ENCODE data around the gene ZNF660.
"Not testable (repeated sequence)": the region's sequence is repeated elsewhere in the genome, so short reads cannot be mapped to it uniquely, and the experiment has no call there.

Gene ZNF660

GRCh38 chr3:44584646-44585501 is at the start of gene ZNF660:
Gene ZNF660, plus strand, starts transcription at chr3:44584964. Its CDS starts 9,230 bp downstream, at chr3:44594194.
- DNase-seq (ENCODE audit: low read depth, low spot score): peak; percentile 95

- no peak for DNase-seq (ENCODE audit: low read depth, low spot score)
Measured at GRCh38 chr3:44535364-44535763, 49.4 kb upstream of the ZNF660 start.

- DNase-seq (ENCODE audit: low read depth, low spot score): not testable (repeated sequence)
Measured at GRCh38 chr3:44544811-44545210, 40.0 kb upstream of the ZNF660 start.

DNA sequence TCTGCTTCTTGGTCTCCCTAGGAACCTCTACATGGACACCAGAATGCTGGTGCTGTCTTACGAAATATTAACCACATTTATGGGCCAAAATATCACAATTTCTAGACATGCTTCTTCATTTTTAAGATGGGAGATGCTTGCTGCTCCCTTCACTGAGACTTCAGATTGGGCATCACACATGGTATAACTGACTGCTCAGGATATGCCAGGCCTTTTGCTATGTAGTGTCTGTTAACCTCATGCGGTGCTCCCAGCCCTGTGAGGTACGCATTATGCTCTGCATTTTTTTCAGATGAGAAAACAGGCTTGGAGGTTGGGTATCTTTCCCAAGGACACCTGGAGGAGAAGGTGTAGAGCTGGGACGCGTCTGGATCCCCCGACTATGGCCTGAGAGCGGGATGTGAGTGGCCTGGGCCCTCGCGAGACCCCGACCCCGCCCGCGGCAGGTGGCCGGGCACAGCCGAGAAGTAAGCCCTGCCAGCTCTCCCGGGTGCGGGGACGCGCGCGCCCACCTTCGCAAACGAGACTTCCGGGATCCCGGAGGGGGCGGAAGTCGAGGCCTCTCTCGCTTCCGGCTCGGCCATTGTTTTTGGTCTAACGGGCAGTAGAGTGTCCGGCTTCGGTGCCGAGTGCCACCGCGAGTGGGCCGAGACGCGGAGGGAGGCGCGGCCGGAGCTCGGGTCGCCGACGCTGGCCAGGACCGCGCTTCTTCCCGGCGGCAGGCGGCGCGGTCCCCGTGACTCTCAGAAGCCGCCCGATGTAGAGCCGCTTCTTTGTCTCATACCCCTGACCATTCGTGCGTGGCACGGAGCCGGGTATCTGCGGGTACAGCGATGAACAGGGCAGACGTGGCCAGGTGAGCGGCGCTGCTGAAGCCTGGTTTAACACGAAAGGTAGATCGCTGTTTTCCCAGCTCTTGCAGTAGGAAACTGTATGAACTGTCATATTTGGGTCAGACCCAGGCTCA is 29.9 kb upstream of the ZNF660 start, which contains the start of gene ZKSCAN7:
ZKSCAN7 (plus strand) TSS at position 568 of the 967 bp plus-strand sequence. CDS start 1,855 bp downstream, outside the sequence.
- peak; percentile 83 for DNase-seq (ENCODE audit: low read depth, low spot score)

GRCh38 chr3:44555723-44556122 is 29.0 kb upstream of the ZNF660 start:
- peak; percentile 30 for DNase-seq (ENCODE audit: low read depth, low spot score)

DNA sequence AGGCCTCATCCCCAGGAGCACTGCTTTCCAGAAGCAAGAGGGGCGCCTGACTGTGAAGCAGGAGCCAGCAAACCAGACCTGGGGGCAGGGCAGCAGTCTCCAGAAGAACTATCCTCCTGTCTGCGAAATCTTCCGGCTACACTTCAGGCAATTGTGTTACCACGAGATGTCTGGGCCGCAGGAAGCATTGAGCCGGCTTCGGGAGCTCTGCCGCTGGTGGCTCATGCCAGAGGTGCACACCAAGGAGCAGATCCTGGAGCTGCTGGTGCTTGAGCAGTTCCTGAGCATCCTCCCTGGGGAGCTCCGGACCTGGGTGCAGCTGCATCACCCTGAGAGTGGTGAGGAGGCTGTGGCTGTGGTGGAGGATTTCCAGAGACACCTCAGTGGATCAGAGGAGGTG is 27.7 kb upstream of the ZNF660 start:
- no peak for DNase-seq (ENCODE audit: low read depth, low spot score)

DNA sequence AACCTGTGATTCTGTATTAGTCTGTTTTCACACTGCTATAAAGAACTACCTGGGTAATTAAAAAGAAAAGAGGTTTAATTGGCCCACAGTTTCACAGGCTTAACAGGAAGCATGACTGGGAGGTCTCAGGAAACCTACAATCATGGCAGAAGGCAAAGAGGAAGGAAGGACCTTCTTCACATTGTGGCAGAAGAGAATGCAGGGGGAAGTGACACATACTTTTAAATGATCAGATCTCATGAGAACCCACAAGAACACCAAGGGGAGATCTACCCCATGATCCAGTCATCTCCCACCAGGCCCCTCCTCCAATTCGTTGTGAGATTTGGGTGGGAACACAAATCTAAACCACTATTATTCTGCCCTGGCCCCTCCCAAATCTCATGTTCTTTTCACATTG is 23.7 kb upstream of the ZNF660 start:
- no peak for DNase-seq (ENCODE audit: low read depth, low spot score)

- no peak for DNase-seq (ENCODE audit: low read depth, low spot score)
Measured at GRCh38 chr3:44562147-44562546, 22.6 kb upstream of the ZNF660 start.

DNA sequence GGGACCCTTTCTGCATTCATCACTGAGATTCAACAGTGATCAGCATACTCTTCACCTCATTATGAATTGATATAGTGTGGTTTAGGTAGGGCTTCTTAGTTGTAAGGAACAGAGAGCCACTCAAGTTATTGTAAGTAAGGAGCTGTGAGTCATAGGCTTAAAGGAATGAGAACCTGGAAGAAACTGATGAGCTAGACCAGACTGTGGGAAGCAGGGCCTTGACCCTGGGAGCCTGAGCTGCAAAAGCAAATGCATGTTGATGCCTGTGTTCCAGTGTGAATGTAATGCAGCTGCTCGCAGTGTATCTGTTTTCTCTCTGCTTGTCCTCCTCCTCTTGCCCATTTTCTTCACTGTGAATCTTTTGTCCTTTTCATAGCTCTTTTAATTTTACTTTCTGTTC is 16.2 kb upstream of the ZNF660 start:
- peak; percentile 36 for DNase-seq (ENCODE audit: low read depth, low spot score)

- no peak for DNase-seq (ENCODE audit: low read depth, low spot score)
Measured at GRCh38 chr3:44571024-44571423, 13.7 kb upstream of the ZNF660 start.

- DNase-seq (ENCODE audit: low read depth, low spot score): no peak
Measured at GRCh38 chr3:44576613-44577012, 8.2 kb upstream of the ZNF660 start.

DNA sequence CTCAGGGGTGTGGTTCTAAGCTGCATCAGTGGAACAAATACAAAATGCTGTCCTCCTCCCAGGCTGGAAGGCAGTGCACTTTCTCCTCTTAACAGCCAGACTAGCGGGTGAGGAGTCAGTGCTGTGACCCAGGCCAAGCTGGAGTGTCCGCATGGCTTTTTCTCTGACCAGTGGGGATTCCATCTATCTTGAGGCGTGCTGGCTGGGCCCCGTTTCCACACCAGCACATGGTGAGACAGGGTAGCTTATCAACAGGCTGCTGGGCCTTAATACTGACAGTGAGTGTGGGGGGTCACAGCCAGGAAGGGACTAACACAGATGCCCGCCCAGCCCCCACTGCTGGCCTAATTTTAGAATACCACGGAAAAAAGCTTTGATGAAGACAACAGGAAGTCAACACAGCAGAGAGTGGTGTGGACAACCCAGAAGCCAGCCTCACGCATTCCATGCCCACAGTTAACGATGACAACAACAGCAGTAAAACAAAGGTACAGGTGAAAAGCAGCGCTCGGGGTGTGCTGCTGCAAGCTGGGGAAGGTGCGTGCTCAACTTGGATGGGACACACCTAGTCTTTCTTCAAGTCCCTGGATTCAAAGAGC is 7.3 kb upstream of the ZNF660 start:
- DNase-seq (ENCODE audit: low read depth, low spot score): not testable (repeated sequence)

DNA sequence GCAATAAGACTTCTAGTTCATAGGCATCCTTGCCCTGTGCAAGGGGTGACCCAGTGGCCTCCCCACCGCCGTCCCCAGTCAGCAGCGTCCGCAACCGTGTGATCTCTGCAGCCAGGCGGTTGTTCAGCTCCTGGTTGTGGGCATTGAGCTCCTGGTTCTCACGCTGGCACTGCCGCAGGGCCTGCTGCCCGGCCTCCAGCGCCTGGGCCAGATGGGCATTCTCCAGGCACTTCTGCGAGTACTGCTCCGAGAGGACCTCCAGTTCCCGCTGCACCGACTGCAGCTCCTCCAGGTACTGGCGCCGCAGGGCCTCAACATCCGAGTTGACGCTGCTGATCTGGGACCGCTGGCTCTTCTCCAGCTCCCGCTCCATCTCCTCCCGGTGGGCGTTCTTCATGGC is 6.4 kb upstream of the ZNF660 start:
- not testable (repeated sequence) for DNase-seq (ENCODE audit: low read depth, low spot score)

- DNase-seq (ENCODE audit: low read depth, low spot score): not testable (repeated sequence)
Measured at GRCh38 chr3:44578924-44579515, 5.7 kb upstream of the ZNF660 start.

DNA sequence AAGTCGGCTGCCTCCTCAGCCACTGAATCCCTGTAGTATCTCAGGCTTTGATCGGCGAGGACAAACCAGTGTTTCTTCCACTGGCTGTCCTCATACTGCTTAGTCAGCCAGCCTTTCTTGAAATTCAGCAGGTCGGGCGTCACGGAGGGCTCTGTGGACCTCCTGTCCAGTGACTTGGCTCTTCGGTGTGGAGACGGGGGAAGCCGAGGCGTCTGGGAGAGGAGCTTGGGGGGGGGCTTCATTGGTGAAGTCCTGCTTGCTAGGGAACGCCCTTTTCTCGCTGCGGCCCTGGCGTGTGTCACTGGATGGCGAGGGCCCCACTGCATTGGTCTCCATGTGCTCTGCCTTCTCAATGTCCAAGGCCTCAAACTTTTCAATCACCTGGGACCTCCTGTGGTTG is 5.0 kb upstream of the ZNF660 start:
- not testable (repeated sequence) for DNase-seq (ENCODE audit: low read depth, low spot score)

DNA sequence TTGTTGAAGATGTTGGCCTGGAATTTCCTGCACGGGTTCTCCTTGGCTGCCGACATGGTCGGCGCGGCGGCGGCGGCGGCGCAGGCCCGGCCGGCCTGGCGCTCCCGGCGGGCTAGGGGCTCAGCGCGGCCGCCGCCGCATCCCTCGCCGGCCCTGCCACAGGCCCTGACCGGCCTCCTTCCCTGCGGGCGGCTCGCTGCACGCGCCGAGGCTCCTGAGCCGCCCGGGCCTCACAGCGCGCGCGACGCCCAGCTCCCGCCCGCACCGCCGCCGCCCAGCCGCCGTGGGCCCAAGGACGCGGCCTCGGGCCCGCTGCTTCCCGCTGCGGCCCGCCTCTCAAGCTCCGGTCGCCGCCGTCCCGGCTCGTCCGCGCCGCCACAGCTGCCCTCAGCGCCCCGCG is 3.8 kb upstream of the ZNF660 start:
- DNase-seq (ENCODE audit: low read depth, low spot score): not testable (repeated sequence)

GRCh38 chr3:44596621-44597020 is 11.9 kb downstream of the ZNF660 start:
- no peak for DNase-seq (ENCODE audit: low read depth, low spot score)

GRCh38 chr3:44601749-44602148 is 17.0 kb downstream of the ZNF660 start:
- no peak for DNase-seq (ENCODE audit: low read depth, low spot score)

GRCh38 chr3:44612678-44613077 is 27.9 kb downstream of the ZNF660 start:
- no peak for DNase-seq (ENCODE audit: low read depth, low spot score)

DNA sequence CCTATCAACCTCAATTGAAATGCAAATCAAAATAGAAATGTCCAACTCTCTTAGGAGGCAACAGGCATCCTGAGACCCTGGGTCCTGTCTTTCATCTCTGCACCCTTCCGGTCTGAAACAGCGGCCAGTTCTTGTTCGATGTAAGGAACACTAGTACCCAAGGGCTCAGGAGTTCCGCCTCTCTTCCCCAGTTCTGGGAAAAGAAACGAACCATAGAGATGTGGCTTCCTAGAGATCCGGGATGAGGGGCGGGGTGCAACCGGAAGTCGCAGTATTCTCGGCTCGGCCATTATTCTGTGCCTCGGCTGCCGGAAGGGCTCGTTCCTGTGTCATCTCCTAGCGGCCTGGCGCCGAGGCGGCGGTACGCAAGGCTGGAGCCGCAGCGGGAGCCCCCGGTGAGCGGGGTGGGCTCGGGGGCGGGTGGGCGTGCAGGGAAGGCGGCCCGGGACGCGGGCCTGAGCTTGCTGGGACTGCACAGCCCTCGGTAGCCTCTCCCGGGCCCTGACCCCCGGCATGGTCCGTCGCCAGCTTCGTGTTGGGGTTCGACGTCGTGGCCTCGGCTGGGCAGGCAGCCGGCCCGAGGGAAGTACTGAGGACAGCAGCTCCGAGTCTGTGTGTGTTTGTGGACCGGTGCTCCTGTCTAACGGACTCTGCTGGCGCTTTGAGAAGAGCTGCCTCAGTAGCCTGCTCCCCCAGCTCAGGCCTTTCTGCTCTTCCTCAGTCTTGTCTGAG is 40.2 kb downstream of the ZNF660 start, which contains the start of gene ZNF197:
ZNF197 (plus strand) TSS at position 288 of the 732 bp plus-strand sequence. CDS start 4,119 bp downstream, outside the sequence.
- peak; percentile 94 for DNase-seq (ENCODE audit: low read depth, low spot score)
